H9 (cell line): ENCODE results near the gene EIF4E1B. TPM values are rescaled to one million over a fixed set of nuclear protein-coding genes. Genes with fewer than 3 reads are reported as not detected.

Experiments used
- DNase-seq: peaks from one replicate; pipeline ENCODE4 v3.0.0-alpha.2; 2017
- H2AFZ ChIP-seq: one replicate; pipeline ENCODE4 v1.6.1; 2013; ENCODE audit warnings: mild to moderate bottlenecking, low read length, control low read depth, moderate library complexity
- H2AK5ac ChIP-seq: 2 replicates; pipeline ENCODE4 v1.6.1; 2013; ENCODE audit warnings: low read length, control low read depth, mixed read lengths; ENCODE audit not compliant: insufficient read length
- H2BK120ac ChIP-seq: one replicate; pipeline ENCODE4 v1.6.1; 2013; ENCODE audit warnings: low read depth, mild to moderate bottlenecking, low read length, control low read depth, inconsistent platforms; ENCODE audit not compliant: poor library complexity, severe bottlenecking
- H2BK12ac ChIP-seq: 2 replicates; pipeline ENCODE4 v1.6.1; 2013; ENCODE audit warnings: low read length, control low read depth, mixed read lengths, low read depth; ENCODE audit not compliant: insufficient read length
- H2BK15ac ChIP-seq: 2 replicates; pipeline ENCODE4 v1.6.1; 2013; ENCODE audit warnings: low read depth, low read length, control low read depth
- H2BK20ac ChIP-seq: one replicate; pipeline ENCODE4 v1.6.1; 2013; ENCODE audit warnings: low read depth, mild to moderate bottlenecking, low read length, control low read depth, inconsistent platforms; ENCODE audit not compliant: poor library complexity, severe bottlenecking
- H2BK5ac ChIP-seq: 2 replicates; pipeline ENCODE4 v1.6.1; 2013; ENCODE audit warnings: low read length, control low read depth, mixed read lengths; ENCODE audit not compliant: insufficient read length
- H3K14ac ChIP-seq: 2 replicates; pipeline ENCODE4 v1.6.1; 2013; ENCODE audit warnings: low read length, control low read depth; ENCODE audit not compliant: insufficient read depth
- H3K18ac ChIP-seq: 2 replicates; pipeline ENCODE4 v1.6.1; 2013; ENCODE audit warnings: low read depth, mild to moderate bottlenecking, mixed read lengths, low read length, control low read depth; ENCODE audit not compliant: insufficient read length
- H3K23ac ChIP-seq: 2 replicates; pipeline ENCODE4 v1.6.1; 2013; ENCODE audit warnings: low read length, control low read depth, mixed read lengths, low read depth; ENCODE audit not compliant: insufficient read length
- H3K23me2 ChIP-seq: 2 replicates; pipeline ENCODE4 v1.6.1; 2013; ENCODE audit warnings: low read depth, mild to moderate bottlenecking, mixed read lengths, low read length, control low read depth; ENCODE audit not compliant: insufficient read length, poor library complexity, severe bottlenecking
- H3K27ac ChIP-seq: 2 replicates; pipeline ENCODE4 v1.5.1; 2013; ENCODE audit warnings: low read length, control low read depth, mixed read lengths, low read depth; ENCODE audit not compliant: insufficient read length
- H3K27me3 ChIP-seq: 2 replicates; pipeline ENCODE4 v1.6.1; 2013; ENCODE audit warnings: low read length, control low read depth, inconsistent platforms; ENCODE audit not compliant: insufficient read depth
- H3K4ac ChIP-seq: 2 replicates; pipeline ENCODE4 v1.6.1; 2013; ENCODE audit warnings: low read depth, mild to moderate bottlenecking, control low read depth, inconsistent platforms, low read length, moderate library complexity
- H3K4me1 ChIP-seq: 2 replicates; pipeline ENCODE4 v1.6.1; 2013; ENCODE audit warnings: low read length, control low read depth, inconsistent platforms; ENCODE audit not compliant: insufficient read depth
- H3K4me2 ChIP-seq: 2 replicates; pipeline ENCODE4 v1.6.1; 2013; ENCODE audit warnings: low read length, control low read depth, mixed read lengths; ENCODE audit not compliant: insufficient read length, insufficient read depth
- H3K56ac ChIP-seq: 2 replicates; pipeline ENCODE4 v1.6.1; 2013; ENCODE audit warnings: low read depth, mild to moderate bottlenecking, mixed read lengths, low read length, control low read depth; ENCODE audit not compliant: insufficient read length
- H3K79me1 ChIP-seq: 2 replicates; pipeline ENCODE4 v1.6.1; 2013; ENCODE audit warnings: low read depth, mild to moderate bottlenecking, moderate library complexity, low read length, control low read depth, inconsistent platforms; ENCODE audit not compliant: insufficient read depth, poor library complexity, severe bottlenecking
- H3K79me2 ChIP-seq: 2 replicates; pipeline ENCODE4 v1.6.1; 2013; ENCODE audit warnings: low read length, control low read depth, inconsistent platforms; ENCODE audit not compliant: insufficient read depth
- H3K9ac ChIP-seq: 2 replicates; pipeline ENCODE4 v1.6.1; 2013; ENCODE audit warnings: low read length, control low read depth, mixed read lengths; ENCODE audit not compliant: insufficient read length; ENCODE audit errors: extremely low read depth
- H3K9me3 ChIP-seq: one replicate; pipeline ENCODE4 v1.6.1; 2013; ENCODE audit warnings: low read depth, low read length, inconsistent platforms; ENCODE audit not compliant: control insufficient read depth
- H3T11ph ChIP-seq: one replicate; pipeline ENCODE4 v1.6.1; 2013; ENCODE audit warnings: mild to moderate bottlenecking, low read length, control low read depth, inconsistent platforms
- H4K20me1 ChIP-seq: one replicate; pipeline ENCODE4 v1.6.1; 2013; ENCODE audit not compliant: control insufficient read depth, insufficient read length, insufficient read depth
- H4K5ac ChIP-seq: 2 replicates; pipeline ENCODE4 v1.6.1; 2013; ENCODE audit warnings: low read depth, mild to moderate bottlenecking, mixed read lengths, low read length, control low read depth; ENCODE audit not compliant: insufficient read length
- H4K8ac ChIP-seq: replicated peaks from 2 replicates; pipeline ENCODE4 v1.6.1; 2013; ENCODE audit warnings: low read length, control low read depth, mixed read lengths, low read depth; ENCODE audit not compliant: insufficient read length
- H4K91ac ChIP-seq: 2 replicates; pipeline ENCODE4 v1.6.1; 2013; ENCODE audit warnings: low read depth, mild to moderate bottlenecking, moderate library complexity, mixed read lengths, low read length, control low read depth; ENCODE audit not compliant: insufficient read length
- H3K27ac Mint-ChIP-seq, 3 experiments: 2 replicates in 2 of 3; 3 replicates in 1 of 3; pipeline ENCODE4 v1.8.0; 2020 to 2021; ENCODE audit warnings: mixed read lengths in 3 of 3, mild to moderate bottlenecking in 1 of 3, moderate library complexity in 1 of 3
- H3K27me3 Mint-ChIP-seq: 2 replicates; pipeline ENCODE4 v1.8.0; 2021; ENCODE audit warnings: low read depth, mild to moderate bottlenecking, moderate library complexity, mixed read lengths
- H3K36me3 Mint-ChIP-seq, 3 experiments: 2 replicates in 2 of 3; 3 replicates in 1 of 3; pipeline ENCODE4 v1.8.0; 2020 to 2021; ENCODE audit warnings: low read depth in 3 of 3, mixed read lengths in 3 of 3; ENCODE audit not compliant: insufficient read depth in 1 of 3
- H3K4me1 Mint-ChIP-seq, 2 experiments: 2 replicates each; pipeline ENCODE4 v1.8.0; 2020; ENCODE audit warnings: mixed read lengths in 2 of 2
- H3K4me3 Mint-ChIP-seq, 2 experiments: 2 replicates in 1 of 2; 3 replicates in 1 of 2; pipeline ENCODE4 v1.8.0; 2020 to 2021; ENCODE audit warnings: mild to moderate bottlenecking in 2 of 2, mixed read lengths in 2 of 2, moderate library complexity in 1 of 2
- H3K9me3 Mint-ChIP-seq, 2 experiments: 2 replicates in 1 of 2; 3 replicates in 1 of 2; pipeline ENCODE4 v1.8.0; 2020; ENCODE audit warnings: mild to moderate bottlenecking in 2 of 2, mixed read lengths in 2 of 2, moderate library complexity in 1 of 2
- WGBS: extraction: QIAGEN DNeasy Blood & Tissue Kit; methylation state at CpG from one replicate; pipeline ENCODE4 v1.1.7; 2013; ENCODE audit warnings: missing lambda C conversion rate, low lambda C conversion rate, mixed read lengths; ENCODE audit not compliant: insufficient read length; ENCODE audit errors: extremely low coverage; 5-methylcytosine and 5-hydroxymethylcytosine counted together
- total RNA-seq: library from RNA; stranded (reverse); gene quantifications from 2 replicates; pipeline ENCODE4 v1.2.1, GENCODE V29; 2021
- TF ChIP-seq, protein P1 (sequence below): fragments of 200-600 bp; sonication (generic); conservative IDR thresholded peaks from 3 replicates; pipeline ENCODE4 v1.8.0; 2021; ENCODE audit warnings: antibody characterized with exemption, mild to moderate bottlenecking

EIF4E1B gene
- total RNA-seq, 1 experiment from 2014 or later: 1.3 TPM

DNA sequence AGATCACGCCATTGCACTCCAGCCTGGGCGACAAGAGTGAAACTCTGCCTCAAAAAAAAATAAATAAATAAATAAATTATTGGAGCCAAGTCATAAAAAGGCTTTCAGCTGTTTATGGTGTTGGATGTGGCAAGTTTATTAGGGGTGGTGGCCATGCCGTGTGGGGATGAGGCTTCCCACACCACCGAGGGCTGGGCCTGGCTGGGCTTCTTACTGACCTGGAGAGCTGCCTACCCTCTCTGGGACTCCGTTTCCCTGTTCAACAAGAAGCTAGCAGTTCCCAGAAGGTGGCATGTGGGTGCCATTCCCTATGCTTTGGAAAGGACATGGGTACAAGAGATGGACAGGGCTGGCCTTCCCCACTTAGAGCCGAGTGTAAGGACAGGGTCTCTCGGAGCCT lies 43.1 kb upstream of the EIF4E1B start:
- no peak overlapping the region for H3K4me3 Mint-ChIP-seq
- TF ChIP-seq, protein P1, sequence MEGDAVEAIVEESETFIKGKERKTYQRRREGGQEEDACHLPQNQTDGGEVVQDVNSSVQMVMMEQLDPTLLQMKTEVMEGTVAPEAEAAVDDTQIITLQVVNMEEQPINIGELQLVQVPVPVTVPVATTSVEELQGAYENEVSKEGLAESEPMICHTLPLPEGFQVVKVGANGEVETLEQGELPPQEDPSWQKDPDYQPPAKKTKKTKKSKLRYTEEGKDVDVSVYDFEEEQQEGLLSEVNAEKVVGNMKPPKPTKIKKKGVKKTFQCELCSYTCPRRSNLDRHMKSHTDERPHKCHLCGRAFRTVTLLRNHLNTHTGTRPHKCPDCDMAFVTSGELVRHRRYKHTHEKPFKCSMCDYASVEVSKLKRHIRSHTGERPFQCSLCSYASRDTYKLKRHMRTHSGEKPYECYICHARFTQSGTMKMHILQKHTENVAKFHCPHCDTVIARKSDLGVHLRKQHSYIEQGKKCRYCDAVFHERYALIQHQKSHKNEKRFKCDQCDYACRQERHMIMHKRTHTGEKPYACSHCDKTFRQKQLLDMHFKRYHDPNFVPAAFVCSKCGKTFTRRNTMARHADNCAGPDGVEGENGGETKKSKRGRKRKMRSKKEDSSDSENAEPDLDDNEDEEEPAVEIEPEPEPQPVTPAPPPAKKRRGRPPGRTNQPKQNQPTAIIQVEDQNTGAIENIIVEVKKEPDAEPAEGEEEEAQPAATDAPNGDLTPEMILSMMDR: no peak
- H3K23me2 ChIP-seq: no peaks in the 10 kb centered on the region
- no peak overlapping the region for H3K23ac ChIP-seq
- H2AFZ ChIP-seq: no peak overlapping the region
- DNase-seq: no peak
- H2BK12ac ChIP-seq: no peak overlapping the region
- WGBS: no CpG with 5 or more reads among the region's 7 CpGs
- peaks cover 31% of the 10 kb centered on the region for H3K27me3 Mint-ChIP-seq
- no peak overlapping the region for H3K27ac ChIP-seq
- H4K20me1 ChIP-seq: peaks cover 4% of the 10 kb centered on the region
- H3K27me3 ChIP-seq: peaks cover 2% of the 10 kb centered on the region; the same call in 1 of the 2 replicates
- no peak overlapping the region for H4K5ac ChIP-seq
- no peaks in the 10 kb centered on the region for H3K4me1 ChIP-seq
- H2BK15ac ChIP-seq: no peak overlapping the region
- no peaks in the 10 kb centered on the region for H3K79me1 ChIP-seq
- H3K4me2 ChIP-seq: no peak overlapping the region
- no peak overlapping the region for H2BK20ac ChIP-seq
- no peak overlapping the region for H3K14ac ChIP-seq
- no peak overlapping the region for H2BK5ac ChIP-seq
- no peak overlapping the region for H3T11ph ChIP-seq
- H3K9ac ChIP-seq: no peak overlapping the region
- H4K91ac ChIP-seq: no peak overlapping the region
- peaks cover 2% of the 10 kb centered on the region in 2 experiments; a peak in 2 of 4 replicates for H3K4me1 Mint-ChIP-seq
- H3K18ac ChIP-seq: no peak overlapping the region
- no peak overlapping the region for H4K8ac ChIP-seq
- H3K36me3 Mint-ChIP-seq: peaks cover 0 to 8% (median 4%) of the 10 kb centered on the region in 3 experiments; a peak in 4 of 7 replicates
- peaks cover 13 to 25% of the 10 kb centered on the region in 2 experiments for H3K9me3 Mint-ChIP-seq
- no peak overlapping the region for H2AK5ac ChIP-seq
- H3K79me2 ChIP-seq: no peaks in the 10 kb centered on the region
- H3K27ac Mint-ChIP-seq: no peak overlapping the region
- H3K56ac ChIP-seq: no peak overlapping the region
- no peak overlapping the region for H3K4ac ChIP-seq
- no peaks in the 10 kb centered on the region for H3K9me3 ChIP-seq
- no peak overlapping the region for H2BK120ac ChIP-seq
